Endothelial cell (in vitro differentiated cells): ENCODE data around the gene VANGL2. TPM values are rescaled to one million over a fixed set of nuclear protein-coding genes. Genes with fewer than 3 reads are reported as not detected.

Source experiments
- DNase-seq: peaks from one replicate; pipeline ENCODE4 v3.0.0; 2021; ENCODE audit warnings: low spot score
- H3K27ac Mint-ChIP-seq: one replicate; pipeline ENCODE4 v1.8.0; 2021; ENCODE audit warnings: mixed read lengths, inconsistent platforms; ENCODE audit not compliant: unreplicated experiment
- H3K27me3 Mint-ChIP-seq: one replicate; pipeline ENCODE4 v1.8.0; 2021; ENCODE audit warnings: mild to moderate bottlenecking, moderate library complexity, mixed read lengths, inconsistent platforms; ENCODE audit not compliant: unreplicated experiment
- H3K36me3 Mint-ChIP-seq: one replicate; pipeline ENCODE4 v1.8.0; 2021; ENCODE audit warnings: mild to moderate bottlenecking, low read depth, mixed read lengths, inconsistent platforms; ENCODE audit not compliant: unreplicated experiment
- H3K4me1 Mint-ChIP-seq: one replicate; pipeline ENCODE4 v1.8.0; 2021; ENCODE audit warnings: mild to moderate bottlenecking, mixed read lengths, inconsistent platforms; ENCODE audit not compliant: unreplicated experiment
- H3K4me3 Mint-ChIP-seq: one replicate; pipeline ENCODE4 v1.8.0; 2021; ENCODE audit warnings: mild to moderate bottlenecking, mixed read lengths, inconsistent platforms; ENCODE audit not compliant: unreplicated experiment
- H3K9me3 Mint-ChIP-seq: one replicate; pipeline ENCODE4 v1.8.0; 2021; ENCODE audit warnings: mixed read lengths, inconsistent platforms; ENCODE audit not compliant: unreplicated experiment
- CTCF ChIP-seq: fragments of 200-600 bp; sonication (generic); IDR thresholded peaks from one replicate; pipeline ENCODE4 v1.5.0; 2021; ENCODE audit warnings: antibody characterized with exemption; ENCODE audit not compliant: unreplicated experiment
- total RNA-seq: library from RNA; stranded (reverse); fragmentation: NEBNext Ultra II Directional; extraction: Animal tissue kit (Norgen Biotek cat#: 25700); gene quantifications from one replicate; pipeline ENCODE4 v1.2.1, GENCODE V29; 2021; ENCODE audit not compliant: unreplicated experiment

VANGL2 gene
- total RNA-seq, 1 donor from 2014 or later, result 79.8 TPM

DNA sequence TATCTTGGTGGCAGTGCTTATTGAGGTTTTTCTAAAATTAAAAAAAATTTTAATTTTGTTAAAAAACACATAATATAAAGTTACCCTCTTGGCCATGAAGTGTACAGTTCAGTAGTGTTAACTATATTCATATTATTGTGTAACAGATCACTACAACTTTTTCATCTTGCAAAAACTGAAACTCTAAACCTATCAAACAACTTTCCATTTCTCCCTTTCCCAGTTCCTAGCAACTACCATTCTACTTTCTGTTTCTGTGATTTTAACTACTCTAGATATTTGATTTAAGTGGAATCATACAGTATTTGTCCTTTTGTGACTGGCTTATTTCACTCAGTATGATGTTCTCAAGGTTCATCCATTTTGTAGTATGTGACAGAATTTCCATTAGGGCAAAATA is 67.2 kb downstream of the VANGL2 start:
- DNase-seq, result no peak
- no peaks in the 10 kb centered on the region for H3K36me3 Mint-ChIP-seq
- no peaks in the 10 kb centered on the region for H3K27me3 Mint-ChIP-seq
- H3K9me3 Mint-ChIP-seq, result no peaks in the 10 kb centered on the region
- H3K27ac Mint-ChIP-seq, result no peak overlapping the region
- peaks cover 7% of the 10 kb centered on the region for H3K4me1 Mint-ChIP-seq
- TF ChIP-seq CTCF, result no peak
- H3K4me3 Mint-ChIP-seq, result no peak overlapping the region

GRCh38 chr1:160471253-160471652 is 70.9 kb downstream of the VANGL2 start:
- H3K4me3 Mint-ChIP-seq, result no peak overlapping the region
- no peak for TF ChIP-seq CTCF
- no peaks in the 10 kb centered on the region for H3K36me3 Mint-ChIP-seq
- DNase-seq, result no peak
- no peaks in the 10 kb centered on the region for H3K27me3 Mint-ChIP-seq
- H3K9me3 Mint-ChIP-seq, result no peaks in the 10 kb centered on the region
- H3K27ac Mint-ChIP-seq, result no peak overlapping the region
- no peaks in the 10 kb centered on the region for H3K4me1 Mint-ChIP-seq

DNA sequence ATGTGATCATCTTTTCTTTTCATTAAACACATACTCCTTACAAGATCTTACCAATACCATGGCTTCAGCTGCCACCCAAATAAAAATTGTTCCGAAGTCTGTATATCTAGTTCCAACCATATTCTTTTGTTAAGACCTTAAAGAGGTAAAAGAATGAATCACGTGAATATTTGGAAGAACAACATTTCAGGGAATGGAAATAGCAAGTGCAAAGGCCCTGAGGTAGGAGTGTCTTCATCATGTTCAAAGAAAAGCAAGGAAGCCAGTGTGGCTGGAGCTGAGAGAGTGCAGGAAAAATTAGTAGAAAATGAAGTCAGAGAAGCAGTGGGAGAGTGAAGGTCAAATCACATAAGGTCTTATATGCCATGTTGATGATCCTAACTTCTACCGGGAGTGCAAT is 71.7 kb downstream of the VANGL2 start:
- H3K27me3 Mint-ChIP-seq, result no peaks in the 10 kb centered on the region
- H3K27ac Mint-ChIP-seq, result no peak overlapping the region
- no peak for DNase-seq
- TF ChIP-seq CTCF, result no peak
- H3K9me3 Mint-ChIP-seq, result no peaks in the 10 kb centered on the region
- no peaks in the 10 kb centered on the region for H3K36me3 Mint-ChIP-seq
- H3K4me1 Mint-ChIP-seq, result no peaks in the 10 kb centered on the region
- no peak overlapping the region for H3K4me3 Mint-ChIP-seq

DNA sequence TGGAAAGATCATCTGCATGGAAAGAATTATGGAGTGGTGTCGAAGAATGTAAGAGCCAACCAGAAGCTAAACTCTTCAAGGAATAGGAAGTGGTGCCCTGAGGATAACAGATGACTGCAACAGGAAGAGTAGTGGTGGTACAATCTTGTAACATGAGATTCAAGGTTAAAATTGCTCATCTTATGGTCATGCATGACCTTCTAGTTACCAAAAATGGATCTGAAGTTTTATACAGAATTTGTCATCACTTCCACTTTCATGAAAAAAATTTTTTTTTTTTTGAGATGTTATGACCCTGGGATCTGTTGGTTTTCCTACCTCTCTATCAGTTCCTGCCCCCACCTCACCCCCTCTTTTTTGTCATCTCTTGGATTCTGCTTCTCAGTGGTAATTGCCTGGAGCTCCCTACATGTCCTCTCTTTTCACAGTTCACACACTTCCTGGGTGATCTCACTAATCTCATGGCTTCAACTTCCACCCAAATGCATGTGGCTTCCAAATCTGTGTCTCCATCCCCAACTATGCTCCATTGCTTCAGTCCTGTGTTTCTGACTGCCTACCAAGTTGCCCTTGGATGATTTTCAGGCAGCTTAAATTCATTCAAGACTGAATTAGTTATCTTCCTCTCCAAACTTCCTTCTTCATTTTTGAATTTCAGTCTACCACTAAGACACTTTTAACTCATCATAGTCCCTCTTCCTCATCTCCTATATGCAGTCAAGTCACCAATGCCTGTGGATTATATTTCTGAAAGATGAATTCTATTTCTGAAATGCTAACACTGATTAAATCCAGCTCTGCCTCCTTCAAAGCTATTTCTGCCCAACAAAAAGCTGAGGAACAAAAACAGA is 74.3 kb downstream of the VANGL2 start:
- H3K27ac Mint-ChIP-seq, result no peak overlapping the region
- peaks cover 7% of the 10 kb centered on the region for H3K36me3 Mint-ChIP-seq
- H3K27me3 Mint-ChIP-seq, result no peaks in the 10 kb centered on the region
- no peak for DNase-seq
- H3K4me1 Mint-ChIP-seq, result no peaks in the 10 kb centered on the region
- H3K9me3 Mint-ChIP-seq, result peaks cover 8% of the 10 kb centered on the region
- no peak overlapping the region for H3K4me3 Mint-ChIP-seq
- no peak for TF ChIP-seq CTCF

Other genes with a start within 250 kb of the VANGL2 start
- not detected for gene ATP1A4, start 249.0 kb upstream of the VANGL2 start, total RNA-seq
- gene CASQ1, start 210.0 kb upstream of the VANGL2 start, total RNA-seq, result not detected
- gene PEA15, start 195.2 kb upstream of the VANGL2 start, total RNA-seq, result 593 TPM
- 134 TPM for gene DCAF8, start 138.0 kb upstream of the VANGL2 start, total RNA-seq
- 61.7 TPM for gene PEX19, start 115.4 kb upstream of the VANGL2 start, total RNA-seq
- 178 TPM for gene COPA, start 57.3 kb upstream of the VANGL2 start, total RNA-seq
- 115 TPM for gene NCSTN, start 57.2 kb upstream of the VANGL2 start, total RNA-seq
- 1.2 TPM for gene NHLH1, start 33.5 kb upstream of the VANGL2 start, total RNA-seq
- gene SLAMF6, start 122.7 kb downstream of the VANGL2 start, total RNA-seq, result not detected
- not detected for gene CD84, start 178.9 kb downstream of the VANGL2 start, total RNA-seq
- gene SLAMF1, start 246.5 kb downstream of the VANGL2 start, total RNA-seq, result not detected